OCI-LY7 (cell line): ENCODE measurements around the gene IL15RA.

Source experiments
- CTCF ChIP-seq: fragments of 200-600 bp; sonication (generic); conservative IDR thresholded peaks from 2 replicates; pipeline ENCODE4 v1.5.1; 2014; ENCODE audit warnings: mild to moderate bottlenecking, antibody characterized with exemption, low read length, moderate library complexity, mixed read lengths
- EZH2phosphoT487 ChIP-seq: fragments of 200-600 bp; sonication (generic); IDR thresholded peaks from 2 replicates; pipeline ENCODE4 v1.6.1; 2018; ENCODE audit warnings: low read depth, borderline replicate concordance, mild to moderate bottlenecking, mixed run types, antibody characterized with exemption, low read length, moderate library complexity, mixed read lengths

- TF ChIP-seq CTCF (no peak), EZH2phosphoT487 (no peak)
Observed at GRCh38 chr10:5906651-5907050, 70.7 kb downstream of the IL15RA start.
